B cell (primary cell): ENCODE results near the gene PSORS1C1. TPM values are rescaled to one million over a fixed set of nuclear protein-coding genes. Genes with fewer than 3 reads are reported as not detected.

ENCODE experiments used
- ATAC-seq: fragments of 200-7000 bp; cut with Tn5 transposase; one replicate; pipeline ENCODE4 v1.10.0; 2021; ENCODE audit warnings: low read depth, mild to moderate bottlenecking, moderate number of reproducible peaks, moderate library complexity
- CTCF ChIA-PET: fragments of 350-600 bp; sonication (Branson Sonifier 250); formaldehyde crosslinking; loops from one replicate; lab custom pipeline; 2021; ENCODE audit warnings: antibody characterized with exemption, inconsistent platforms; lab: Charles Lee
- POLR2A ChIA-PET: fragments of 350-600 bp; sonication (Branson Sonifier 250); formaldehyde crosslinking; loops from one replicate; lab custom pipeline; 2021; ENCODE audit warnings: antibody characterized with exemption; lab: Charles Lee
- DNase-seq: peaks from one replicate; pipeline ENCODE4 v3.0.0; 2013
- H2AFZ ChIP-seq: 2 replicates; pipeline ENCODE4 v1.6.1; 2012; ENCODE audit warnings: mild to moderate bottlenecking, low read depth, low read length; ENCODE audit not compliant: insufficient read depth, poor library complexity, severe bottlenecking
- H3K27ac ChIP-seq, 2 donors: 1 replicate in 1 of 2; 2 replicates in 1 of 2; pipeline ENCODE4 v1.5.1; 2012 to 2013; ENCODE audit warnings: low read length in 2 of 2, mild to moderate bottlenecking in 2 of 2, moderate library complexity in 1 of 2
- H3K27me3 ChIP-seq, 4 experiments: fragments of 200-600 bp in 1 of 4; sonication (generic) in 1 of 4; replicated peaks in 1 of 4; 1 replicate in 2 of 4; 2 replicates in 2 of 4; pipeline versions ENCODE4 v1.6.1 to v1.7.0; 2013 to 2016; ENCODE audit warnings: low read length in 3 of 4, mild to moderate bottlenecking in 2 of 4, mixed read lengths in 1 of 4, moderate library complexity in 1 of 4; ENCODE audit not compliant: insufficient read depth in 4 of 4, control insufficient read depth in 3 of 4; ENCODE audit errors: control extremely low read depth in 1 of 4
- H3K36me3 ChIP-seq, 2 experiments: replicated peaks in 1 of 2; 1 replicate in 1 of 2; 2 replicates in 1 of 2; pipeline versions ENCODE4 v1.6.1 to v1.7.1; 2013; ENCODE audit warnings: low read length in 1 of 2; ENCODE audit not compliant: insufficient read depth in 2 of 2, control insufficient read depth in 1 of 2; ENCODE audit errors: control extremely low read depth in 1 of 2, extremely low read depth in 1 of 2
- H3K4me1 ChIP-seq, 2 donors: fragments of 200-600 bp in 1 of 2; sonication (generic) in 1 of 2; 1 replicate in 1 of 2; 2 replicates in 1 of 2; pipeline versions ENCODE4 v1.5.1 to v1.6.1; 2013 to 2017; ENCODE audit warnings: low read length in 2 of 2; ENCODE audit not compliant: control insufficient read depth in 2 of 2, insufficient read depth in 2 of 2
- H3K4me2 ChIP-seq: replicated peaks from 2 replicates; pipeline ENCODE3; 2012; ENCODE audit warnings: mild to moderate bottlenecking, low read depth, low read length; ENCODE audit not compliant: poor library complexity, severe bottlenecking
- H3K4me3 ChIP-seq, 5 experiments: fragments of 200-600 bp in 1 of 5; sonication (generic) in 1 of 5; 1 replicate in 3 of 5; 2 replicates in 2 of 5; pipeline versions ENCODE4 v1.5.1 to v1.7.0; 2011 to 2016; ENCODE audit warnings: low read length in 4 of 5, mild to moderate bottlenecking in 4 of 5, low read depth in 2 of 5, control low read depth in 1 of 5, moderate library complexity in 1 of 5; ENCODE audit not compliant: insufficient read depth in 1 of 5; ENCODE audit errors: control extremely low read depth in 1 of 5, extremely low read depth in 1 of 5
- H3K79me2 ChIP-seq: fragments of 200-600 bp; sonication (generic); one replicate; pipeline ENCODE4 v1.6.0; 2016; ENCODE audit warnings: low read length; ENCODE audit not compliant: control insufficient read depth, insufficient read depth
- H3K9ac ChIP-seq: fragments of 200-600 bp; sonication (generic); 2 replicates; pipeline ENCODE4 v1.6.1; 2017; ENCODE audit warnings: mild to moderate bottlenecking, low read length, moderate library complexity
- H3K9me3 ChIP-seq, 3 donors: one replicate each; pipeline versions ENCODE4 v1.6.1 to v1.7.1; 2013; ENCODE audit warnings: low read length in 2 of 3; ENCODE audit not compliant: control insufficient read depth in 2 of 3, insufficient read depth in 1 of 3; ENCODE audit errors: control extremely low read depth in 1 of 3
- H4K20me1 ChIP-seq: 2 replicates; pipeline ENCODE4 v1.6.0; 2012; ENCODE audit warnings: mild to moderate bottlenecking, low read length; ENCODE audit not compliant: insufficient read depth, control insufficient read depth, poor library complexity, severe bottlenecking
- H3K27ac Mint-ChIP-seq: one replicate; pipeline ENCODE4 v1.8.0; 2021; ENCODE audit warnings: mixed read lengths
- H3K27me3 Mint-ChIP-seq: one replicate; pipeline ENCODE4 v1.8.0; 2021; ENCODE audit warnings: mixed read lengths
- H3K4me1 Mint-ChIP-seq: one replicate; pipeline ENCODE4 v1.8.0; 2021; ENCODE audit warnings: mixed read lengths
- H3K4me3 Mint-ChIP-seq: one replicate; pipeline ENCODE4 v1.8.0; 2021; ENCODE audit warnings: mixed read lengths
- H3K9me3 Mint-ChIP-seq: one replicate; pipeline ENCODE4 v1.8.0; 2022; ENCODE audit warnings: mixed read lengths; ENCODE audit not compliant: insufficient read depth
- EZH2 ChIP-seq: IDR thresholded peaks from 2 replicates; pipeline ENCODE4 v1.6.1; 2012; ENCODE audit warnings: borderline replicate concordance, low read depth, mild to moderate bottlenecking, moderate library complexity, low read length; ENCODE audit not compliant: insufficient read depth, poor library complexity, severe bottlenecking
- WGBS: methylation state at CpG from one replicate; pipeline ENCODE4 v1.1.5; 2013; ENCODE audit warnings: missing lambda C conversion rate; ENCODE audit not compliant: insufficient coverage; 5-methylcytosine and 5-hydroxymethylcytosine counted together
- intact Hi-C: fragments of 100-400 bp; cut with micrococcal nuclease; formaldehyde crosslinking; loops from one replicate; pipeline ENCODE4 v1.10.0; 2022
- polyA plus RNA-seq: library from polyadenylated mRNA; depleted of rRNA; stranded (reverse); fragments of >200 nt; gene quantifications from 2 replicates; pipeline ENCODE4 v1.2.3, GENCODE V29; 2012
- total RNA-seq, 2 donors: library from RNA; stranded (reverse); fragments of 120-200 nt in 1 of 2; gene quantifications; 1 replicate in 1 of 2; 2 replicates in 1 of 2; pipeline versions ENCODE4 v1.2.3 to v1.2.4, GENCODE V29; 2013 to 2022
- TF ChIP-seq, protein P1 (sequence below): fragments of 200-600 bp; IDR thresholded peaks from one replicate; pipeline ENCODE4 v1.8.0; 2022; ENCODE audit warnings: antibody characterized with exemption, mild to moderate bottlenecking

PSORS1C1 gene
- total and polyA plus RNA-seq, 2 donors (not counting 1 experiment from before 2014, with no cell fraction given): not detected

DNA sequence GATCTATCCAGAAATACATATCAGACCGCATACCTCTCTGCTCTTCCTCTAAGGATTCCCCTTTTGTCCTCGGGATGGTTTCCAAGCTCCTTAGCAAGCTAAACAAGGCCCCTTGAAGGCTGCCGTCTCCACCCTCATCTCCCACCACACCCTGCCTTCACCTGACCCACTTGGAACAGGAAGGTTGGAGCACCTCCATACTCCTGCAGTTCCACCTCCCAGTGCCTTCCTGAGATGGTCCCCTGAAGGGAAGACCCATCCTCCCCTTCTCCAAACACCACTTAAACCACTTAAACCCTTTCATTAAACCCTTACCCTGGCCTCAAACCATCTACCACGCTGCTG, 64.4 kb downstream of the PSORS1C1 start:
- no peak overlapping the region for H3K4me3 ChIP-seq
- no peak overlapping the region for H3K27ac Mint-ChIP-seq
- DNase-seq: no peak
- ChIA-PET POLR2A (no interaction called here), CTCF (interaction anchor here (1.6 kb wide), 1 partner anchor 188 kb away, joined by 3 read pairs; no protein-coding TSS in a partner anchor)
- H3K9me3 ChIP-seq: no peaks in the 10 kb centered on the region
- peaks cover 0 to 5% of the 10 kb centered on the region in 2 donors for H3K4me1 ChIP-seq
- 94% methylated on average over 4 of the region's 4 CpGs for WGBS
- no peaks in the 10 kb centered on the region for H3K27me3 Mint-ChIP-seq
- no peak overlapping the region for H3K4me3 Mint-ChIP-seq
- no peak overlapping the region for H3K27ac ChIP-seq
- peaks cover 9% of the 10 kb centered on the region for H3K4me1 Mint-ChIP-seq
- H3K9me3 Mint-ChIP-seq: no peaks in the 10 kb centered on the region
- no peaks in the 10 kb centered on the region for H3K79me2 ChIP-seq
- ATAC-seq: no peak
- no peaks in the 10 kb centered on the region for H3K36me3 ChIP-seq
- H3K9ac ChIP-seq: no peak overlapping the region
- TF ChIP-seq EZH2: no peak
- TF ChIP-seq, protein P1, sequence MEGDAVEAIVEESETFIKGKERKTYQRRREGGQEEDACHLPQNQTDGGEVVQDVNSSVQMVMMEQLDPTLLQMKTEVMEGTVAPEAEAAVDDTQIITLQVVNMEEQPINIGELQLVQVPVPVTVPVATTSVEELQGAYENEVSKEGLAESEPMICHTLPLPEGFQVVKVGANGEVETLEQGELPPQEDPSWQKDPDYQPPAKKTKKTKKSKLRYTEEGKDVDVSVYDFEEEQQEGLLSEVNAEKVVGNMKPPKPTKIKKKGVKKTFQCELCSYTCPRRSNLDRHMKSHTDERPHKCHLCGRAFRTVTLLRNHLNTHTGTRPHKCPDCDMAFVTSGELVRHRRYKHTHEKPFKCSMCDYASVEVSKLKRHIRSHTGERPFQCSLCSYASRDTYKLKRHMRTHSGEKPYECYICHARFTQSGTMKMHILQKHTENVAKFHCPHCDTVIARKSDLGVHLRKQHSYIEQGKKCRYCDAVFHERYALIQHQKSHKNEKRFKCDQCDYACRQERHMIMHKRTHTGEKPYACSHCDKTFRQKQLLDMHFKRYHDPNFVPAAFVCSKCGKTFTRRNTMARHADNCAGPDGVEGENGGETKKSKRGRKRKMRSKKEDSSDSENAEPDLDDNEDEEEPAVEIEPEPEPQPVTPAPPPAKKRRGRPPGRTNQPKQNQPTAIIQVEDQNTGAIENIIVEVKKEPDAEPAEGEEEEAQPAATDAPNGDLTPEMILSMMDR: no peak
- no peak overlapping the region for H3K4me2 ChIP-seq
- no peaks in the 10 kb centered on the region for H4K20me1 ChIP-seq
- intact Hi-C loops: no loop called here
- no peaks in the 10 kb centered on the region for H3K27me3 ChIP-seq
- H2AFZ ChIP-seq: no peak overlapping the region

DNA sequence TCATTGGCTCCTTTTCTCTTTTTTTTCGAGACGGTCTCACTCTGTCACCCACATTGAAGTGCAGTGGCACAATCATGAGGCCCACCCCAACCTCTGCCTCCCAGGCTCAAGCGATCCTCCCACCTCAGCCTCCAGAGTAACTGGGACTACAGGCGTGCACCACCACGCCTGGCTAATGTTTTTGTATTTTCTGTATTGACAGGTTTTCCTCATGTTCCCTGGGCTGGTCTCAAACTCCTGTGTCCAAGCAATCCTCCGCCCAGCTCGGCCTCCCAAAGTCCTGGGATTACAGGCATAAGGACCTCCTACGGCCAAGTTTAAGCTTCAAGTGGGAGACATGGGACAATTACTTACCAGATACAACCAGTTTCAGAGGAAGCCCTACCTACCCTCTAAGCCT, 65.3 kb downstream of the PSORS1C1 start:
- Mint-ChIP-seq H3K4me3 (peak overlapping the region; percentile 19), H3K27me3 (no peaks in the 10 kb centered on the region), H3K9me3 (no peaks in the 10 kb centered on the region), H3K27ac (no peak overlapping the region), H3K4me1 (peaks cover 9% of the 10 kb centered on the region)
- H2AFZ ChIP-seq: peak overlapping the region; percentile 69
- WGBS: 98% methylated on average over 8 of the region's 8 CpGs
- peaks cover 0 to 5% of the 10 kb centered on the region in 2 donors for H3K4me1 ChIP-seq
- no peak for DNase-seq
- peak overlapping the region; percentile 59 for H3K9ac ChIP-seq
- no peak for ATAC-seq
- no peaks in the 10 kb centered on the region for H3K27me3 ChIP-seq
- H3K27ac ChIP-seq: no peak overlapping the region
- H3K79me2 ChIP-seq: no peaks in the 10 kb centered on the region
- H3K4me3 ChIP-seq: peak overlapping the region in 4 of 5 experiments; percentile 52 to 61 (median 58)
- no peaks in the 10 kb centered on the region for H4K20me1 ChIP-seq
- TF ChIP-seq EZH2: no peak
- TF ChIP-seq, protein P1: no peak
- H3K4me2 ChIP-seq: peak overlapping the region; percentile 78
- ChIA-PET CTCF (interaction anchor here (0.6 to 1.6 kb wide), 2 partner anchors 187 to 652 kb away, joined by 3 read pairs; no protein-coding TSS in a partner anchor), POLR2A (interaction anchor here (1.5 kb wide), 1 partner anchor 22 kb away, joined by 4 read pairs; the partner anchor contains the start of genes CCHCR1 and TCF19)
- intact Hi-C loops: loop anchor here (1.0 kb wide), 1 partner anchor 22 kb away; the partner anchor contains the start of gene TCF19
- no peaks in the 10 kb centered on the region for H3K36me3 ChIP-seq
- H3K9me3 ChIP-seq: no peaks in the 10 kb centered on the region
